BLaER1 treated with 17β-estradiol and CSF1 and Interleukin-3, amounts not matched to agents 10 nM and 100 nM (cell line): Measurements from ENCODE around the gene ZNF221.
A peak's percentile ranks its signal among the peaks of the same experiment; 100 is the strongest.

ENCODE experiments used
- H3K27ac ChIP-seq, 11 experiments: shearing (Covaris generic); formaldehyde crosslinking; 2 replicates each; pipeline ENCODE4 v1.8.1; 2022
- H3K27me3 ChIP-seq, 11 experiments: shearing (Covaris generic); formaldehyde crosslinking; 2 replicates each; pipeline ENCODE4 v1.8.1; 2022
- H3K36me3 ChIP-seq, 11 experiments: shearing (Covaris generic); formaldehyde crosslinking; 2 replicates each; pipeline ENCODE4 v1.8.1; 2022
- H3K4me1 ChIP-seq, 10 experiments: shearing (Covaris generic); formaldehyde crosslinking; 2 replicates each; pipeline ENCODE4 v1.8.1; 2022
- H3K4me2 ChIP-seq, 11 experiments: shearing (Covaris generic); formaldehyde crosslinking; 2 replicates each; pipeline ENCODE4 v1.8.1; 2022
- H3K4me3 ChIP-seq, 10 experiments: shearing (Covaris generic); formaldehyde crosslinking; 2 replicates each; pipeline ENCODE4 v1.8.1; 2022
- H3K9ac ChIP-seq, 11 experiments: shearing (Covaris generic); formaldehyde crosslinking; 2 replicates each; pipeline ENCODE4 v1.8.1; 2022
- H3K9me3 ChIP-seq, 11 experiments: shearing (Covaris generic); formaldehyde crosslinking; replicated peaks in 1 of 11; 2 replicates each; pipeline ENCODE4 v1.8.1; 2022
- H4K20me1 ChIP-seq, 11 experiments: shearing (Covaris generic); formaldehyde crosslinking; 2 replicates each; pipeline ENCODE4 v1.8.1; 2022
- Cebpa-rat ChIP-seq, 11 experiments: shearing (Covaris generic); IDR thresholded peaks; 2 replicates each; pipeline ENCODE4 v1.8.1; 2022

The ZNF221 gene

GRCh38 chr19:44007473-44007872, 56.4 kb downstream of the ZNF221 start:
- Histone ChIP-seq H3K9ac (no peak overlapping the region), H3K4me3 (peak overlapping the region in 6 of 10 experiments; percentile 4 to 41 (median 12); a peak in 4 of 20 replicates), H3K4me1 (peaks cover 7 to 22% (median 10%) of the 10 kb centered on the region in 10 experiments; a peak in 19 of 20 replicates), H3K9me3 (peaks cover 74 to 82% (median 79%) of the 10 kb centered on the region in 11 experiments), H4K20me1 (no peaks in the 10 kb centered on the region), H3K36me3 (peaks cover 68 to 78% (median 73%) of the 10 kb centered on the region in 11 experiments), H3K27me3 (peaks cover 0 to 4% (median 0%) of the 10 kb centered on the region in 11 experiments; a peak in 1 of 22 replicates), H3K27ac (no peak overlapping the region), H3K4me2 (no peak overlapping the region)
- TF ChIP-seq Cebpa-rat (IDR thresholded peaks at IDR 0.05), result peak in 4 of 11 experiments; percentile 37 to 71 (median 50); a peak in 6 of 22 replicates

GRCh38 chr19:44010468-44010867, 59.4 kb downstream of the ZNF221 start:
- peaks cover 100% of the 10 kb centered on the region in 11 experiments for H3K9me3 ChIP-seq
- TF ChIP-seq Cebpa-rat (IDR thresholded peaks at IDR 0.05), result no peak
- peaks cover 77 to 94% (median 83%) of the 10 kb centered on the region in 11 experiments for H3K36me3 ChIP-seq

More at GRCh38 chr19:44010468-44010867, 59.4 kb downstream of the ZNF221 start:
- Histone ChIP-seq H3K4me3 (peak overlapping the region; percentile 8 to 51 (median 32); a peak in 15 of 20 replicates), H3K4me2 (no peak overlapping the region), H3K27me3 (peaks cover 0 to 4% (median 0%) of the 10 kb centered on the region in 11 experiments; a peak in 1 of 22 replicates), H3K4me1 (peaks cover 0 to 9% (median 3%) of the 10 kb centered on the region in 10 experiments; a peak in 9 of 20 replicates), H3K9ac (no peak overlapping the region), H3K27ac (no peak overlapping the region), H4K20me1 (no peaks in the 10 kb centered on the region)
